ES-I3 (cell line): Measurements from ENCODE around the gene SPACDR.

Source experiments
- H3K36me3 ChIP-seq: 2 replicates; pipeline ENCODE4 v1.6.1; 2013; ENCODE audit warnings: mild to moderate bottlenecking, low read length, control low read depth, moderate library complexity; ENCODE audit not compliant: insufficient read depth
- H3K4me1 ChIP-seq: 2 replicates; pipeline ENCODE4 v1.6.1; 2013; ENCODE audit warnings: mild to moderate bottlenecking, control low read depth, low read length; ENCODE audit not compliant: insufficient read depth
- H3K9ac ChIP-seq: 2 replicates; pipeline ENCODE4 v1.6.1; 2013; ENCODE audit warnings: low read depth, mild to moderate bottlenecking, low read length, moderate library complexity
- H3K9me3 ChIP-seq: 2 replicates; pipeline ENCODE4 v1.6.1; 2013; ENCODE audit warnings: mild to moderate bottlenecking, low read length, moderate library complexity; ENCODE audit not compliant: control insufficient read depth, insufficient read depth

Gene SPACDR

GRCh38 chr7:100429637-100430492 is 34.2 kb downstream of the SPACDR start, which contains the start of gene MEPCE:
Gene MEPCE, plus strand, starts transcription at chr7:100429831. Its CDS starts 188 bp downstream, at chr7:100430019.
- Histone ChIP-seq H3K4me1 (no peaks in the 10 kb centered on the region; the same call in 1 of the 2 replicates), H3K9me3 (no peaks in the 10 kb centered on the region), H3K36me3 (0 out of 2 replicates have a peak, but pooled peaks cover 10% of the 10 kb centered on the region), H3K9ac (peak within 1 kb of the TSS; percentile 85)

- no peaks in the 10 kb centered on the region for H3K9me3 ChIP-seq
- peak overlapping the region; percentile 85 for H3K9ac ChIP-seq
- H3K36me3 ChIP-seq, result 0 out of 2 replicates have a peak, but pooled peaks cover 10% of the 10 kb centered on the region
- H3K4me1 ChIP-seq, result no peaks in the 10 kb centered on the region; the same call in 1 of the 2 replicates
Observed at GRCh38 chr7:100428967-100429636, 35.0 kb downstream of the SPACDR start.

- peak within 1 kb of the TSS; percentile 85 for H3K9ac ChIP-seq
- no peaks in the 10 kb centered on the region; the same call in 1 of the 2 replicates for H3K4me1 ChIP-seq
- H3K36me3 ChIP-seq, result 0 out of 2 replicates have a peak, but pooled peaks cover 7% of the 10 kb centered on the region
- no peaks in the 10 kb centered on the region for H3K9me3 ChIP-seq
Observed at GRCh38 chr7:100428199-100428966, 35.7 kb downstream of the SPACDR start, which contains the start of gene ZCWPW1. Gene ZCWPW1, minus strand, starts transcription at chr7:100428703. Its CDS starts 8,054 bp downstream, at chr7:100420649.

GRCh38 chr7:100427762-100428198 is 36.3 kb downstream of the SPACDR start:
- Histone ChIP-seq H3K9me3 (no peaks in the 10 kb centered on the region), H3K9ac (peak overlapping the region; percentile 85; the same call in 1 of the 2 replicates), H3K4me1 (no peaks in the 10 kb centered on the region; the same call in 1 of the 2 replicates), H3K36me3 (0 out of 2 replicates have a peak, but pooled peaks cover 6% of the 10 kb centered on the region)

- no peak overlapping the region for H3K9ac ChIP-seq
- no peaks in the 10 kb centered on the region for H3K9me3 ChIP-seq
- H3K4me1 ChIP-seq, result no peaks in the 10 kb centered on the region; the same call in 1 of the 2 replicates
- no peaks in the 10 kb centered on the region for H3K36me3 ChIP-seq
Observed at GRCh38 chr7:100426516-100426915, 37.5 kb downstream of the SPACDR start.

GRCh38 chr7:100425347-100425746 is 38.7 kb downstream of the SPACDR start:
- Histone ChIP-seq H3K36me3 (no peaks in the 10 kb centered on the region), H3K9me3 (no peaks in the 10 kb centered on the region), H3K4me1 (no peaks in the 10 kb centered on the region), H3K9ac (no peak overlapping the region)

GRCh38 chr7:100423315-100423714 is 40.7 kb downstream of the SPACDR start:
- Histone ChIP-seq H3K9ac (no peak overlapping the region), H3K4me1 (no peaks in the 10 kb centered on the region), H3K9me3 (no peaks in the 10 kb centered on the region), H3K36me3 (no peaks in the 10 kb centered on the region)

GRCh38 chr7:100419660-100420226 is 44.3 kb downstream of the SPACDR start:
- Histone ChIP-seq H3K36me3 (no peaks in the 10 kb centered on the region), H3K9me3 (no peaks in the 10 kb centered on the region), H3K4me1 (no peaks in the 10 kb centered on the region), H3K9ac (no peak overlapping the region)

GRCh38 chr7:100418930-100419659 is 45.0 kb downstream of the SPACDR start:
- H3K9ac ChIP-seq, result no peak overlapping the region
- H3K4me1 ChIP-seq, result no peaks in the 10 kb centered on the region
- H3K36me3 ChIP-seq, result no peaks in the 10 kb centered on the region
- no peaks in the 10 kb centered on the region for H3K9me3 ChIP-seq

- H3K4me1 ChIP-seq, result no peaks in the 10 kb centered on the region
- no peak overlapping the region for H3K9ac ChIP-seq
- no peaks in the 10 kb centered on the region for H3K9me3 ChIP-seq
- no peaks in the 10 kb centered on the region for H3K36me3 ChIP-seq
Observed at GRCh38 chr7:100415448-100415847, 48.6 kb downstream of the SPACDR start.

- Histone ChIP-seq H3K9me3 (no peaks in the 10 kb centered on the region), H3K36me3 (no peaks in the 10 kb centered on the region), H3K4me1 (no peaks in the 10 kb centered on the region), H3K9ac (no peak overlapping the region)
Observed at GRCh38 chr7:100413889-100414288, 50.2 kb downstream of the SPACDR start.

GRCh38 chr7:100413346-100413745 is 50.7 kb downstream of the SPACDR start:
- no peak overlapping the region for H3K9ac ChIP-seq
- no peaks in the 10 kb centered on the region for H3K36me3 ChIP-seq
- H3K9me3 ChIP-seq, result no peaks in the 10 kb centered on the region
- no peaks in the 10 kb centered on the region for H3K4me1 ChIP-seq

GRCh38 chr7:100411101-100411500 is 53.0 kb downstream of the SPACDR start:
- Histone ChIP-seq H3K9ac (no peak overlapping the region), H3K36me3 (no peaks in the 10 kb centered on the region)

More at GRCh38 chr7:100411101-100411500, 53.0 kb downstream of the SPACDR start:
- Histone ChIP-seq H3K4me1 (peaks cover 7% of the 10 kb centered on the region; the same call in 1 of the 2 replicates), H3K9me3 (no peaks in the 10 kb centered on the region)
